ENCODE measurements around the gene PKD1.

PKD1 gene

DNA sequence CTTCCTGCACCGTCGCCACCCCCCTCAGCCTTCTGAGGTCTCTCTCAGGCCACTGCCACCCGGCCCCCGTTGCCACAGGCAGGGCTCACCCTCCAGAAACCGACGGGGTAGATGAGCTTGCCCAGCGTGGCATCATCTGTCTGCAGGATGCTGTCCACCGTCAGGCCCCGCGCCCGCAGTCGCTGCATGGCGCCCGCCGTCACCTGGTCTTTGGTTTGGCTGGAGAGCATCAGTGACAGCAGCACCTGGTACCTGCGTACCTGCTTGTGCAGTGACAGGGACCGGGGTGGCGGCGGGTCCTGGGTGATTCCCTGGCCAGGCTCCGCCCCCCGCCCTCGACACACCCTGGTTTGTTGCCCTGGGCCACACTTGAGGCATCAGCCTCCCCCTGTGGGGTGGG, 91.2 kb downstream of the PKD1 start:
- Mint-ChIP-seq H3K27me3 (peaks cover 4% of the 10 kb centered on the region), H3K4me1 (peaks cover 40% of the 10 kb centered on the region), H3K4me3 (no peak overlapping the region), H3K36me3 (peaks cover 8% of the 10 kb centered on the region), H3K9me3 (no peaks in the 10 kb centered on the region), H3K27ac (no peak overlapping the region)
- no peak for ATAC-seq

DNA sequence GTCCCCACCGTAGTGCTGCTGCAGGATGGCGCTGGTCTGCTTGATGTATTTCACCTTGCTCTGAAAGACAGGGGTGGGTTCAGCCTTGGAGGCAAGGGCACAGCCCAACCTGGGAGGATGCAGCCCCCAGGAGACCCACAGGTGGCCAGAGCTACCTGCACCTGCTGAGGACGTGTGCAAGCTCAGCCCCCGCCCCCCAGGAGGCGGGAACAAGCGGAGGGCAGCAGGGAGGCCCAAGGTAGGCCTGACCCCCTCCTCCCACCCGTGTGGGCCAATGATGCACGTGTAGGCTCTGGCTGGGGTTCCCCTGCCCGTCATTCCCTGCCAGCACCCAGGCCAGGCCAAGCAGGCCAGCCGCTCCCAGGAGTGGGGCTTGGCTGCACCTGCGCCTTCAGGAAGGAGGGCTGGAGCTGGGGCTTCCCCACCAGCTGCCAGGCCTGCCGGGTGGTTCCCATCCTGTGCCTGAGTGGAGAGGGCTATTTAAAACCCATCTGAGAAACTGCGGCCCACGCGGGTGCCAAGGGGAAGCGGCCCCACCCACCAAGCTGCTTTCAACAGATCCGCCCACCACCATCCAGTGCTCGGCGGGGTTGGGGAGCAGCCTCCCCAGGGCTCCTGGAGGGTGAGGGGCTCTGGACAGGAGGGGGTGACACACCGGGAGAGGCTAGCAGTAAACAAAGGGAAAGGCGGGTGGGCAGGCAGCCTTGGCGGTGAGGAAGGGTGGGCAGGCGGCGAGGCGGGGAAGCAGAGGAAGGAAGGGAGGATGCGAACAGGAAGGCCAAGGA, 91.8 kb downstream of the PKD1 start:
- no peak overlapping the region for H3K27ac Mint-ChIP-seq
- ATAC-seq, result no peak
- H3K27me3 Mint-ChIP-seq, result peaks cover 11% of the 10 kb centered on the region
- H3K4me1 Mint-ChIP-seq, result peaks cover 41% of the 10 kb centered on the region
- no peaks in the 10 kb centered on the region for H3K9me3 Mint-ChIP-seq
- peaks cover 8% of the 10 kb centered on the region for H3K36me3 Mint-ChIP-seq
- no peak overlapping the region for H3K4me3 Mint-ChIP-seq

DNA sequence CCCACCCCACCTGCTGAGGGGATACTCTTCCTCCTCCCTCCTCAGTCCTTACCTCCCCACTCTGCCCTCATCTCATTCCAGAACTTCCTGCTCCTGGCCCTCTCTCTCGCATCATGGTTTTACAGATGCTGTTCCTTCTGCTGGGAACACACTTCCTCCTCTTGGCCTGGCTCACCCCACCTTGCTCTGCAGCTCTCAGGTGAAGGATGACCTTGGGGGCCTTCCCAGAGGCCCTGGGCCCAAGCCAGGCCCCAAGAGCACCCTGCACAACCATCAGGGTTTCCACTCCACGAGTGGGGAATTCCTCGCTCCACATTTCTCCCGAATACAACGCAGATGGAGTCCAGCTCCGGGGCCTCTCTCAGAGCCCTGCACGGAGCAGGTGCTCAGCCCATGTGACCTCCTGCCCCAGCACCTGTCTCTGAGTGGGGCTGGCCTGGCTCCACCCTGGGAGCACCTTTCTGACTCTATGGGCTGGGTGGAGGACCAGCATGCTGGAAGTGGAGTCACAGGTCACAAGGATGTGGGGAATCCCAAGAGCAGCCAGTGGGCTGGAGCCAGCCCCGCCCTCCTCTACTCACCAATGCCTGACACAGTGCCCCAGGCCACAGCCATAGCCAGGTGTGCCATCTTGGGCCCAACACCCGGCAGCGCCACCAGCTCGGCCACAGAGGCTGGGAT, 92.6 kb downstream of the PKD1 start:
- no peak for ATAC-seq

DNA sequence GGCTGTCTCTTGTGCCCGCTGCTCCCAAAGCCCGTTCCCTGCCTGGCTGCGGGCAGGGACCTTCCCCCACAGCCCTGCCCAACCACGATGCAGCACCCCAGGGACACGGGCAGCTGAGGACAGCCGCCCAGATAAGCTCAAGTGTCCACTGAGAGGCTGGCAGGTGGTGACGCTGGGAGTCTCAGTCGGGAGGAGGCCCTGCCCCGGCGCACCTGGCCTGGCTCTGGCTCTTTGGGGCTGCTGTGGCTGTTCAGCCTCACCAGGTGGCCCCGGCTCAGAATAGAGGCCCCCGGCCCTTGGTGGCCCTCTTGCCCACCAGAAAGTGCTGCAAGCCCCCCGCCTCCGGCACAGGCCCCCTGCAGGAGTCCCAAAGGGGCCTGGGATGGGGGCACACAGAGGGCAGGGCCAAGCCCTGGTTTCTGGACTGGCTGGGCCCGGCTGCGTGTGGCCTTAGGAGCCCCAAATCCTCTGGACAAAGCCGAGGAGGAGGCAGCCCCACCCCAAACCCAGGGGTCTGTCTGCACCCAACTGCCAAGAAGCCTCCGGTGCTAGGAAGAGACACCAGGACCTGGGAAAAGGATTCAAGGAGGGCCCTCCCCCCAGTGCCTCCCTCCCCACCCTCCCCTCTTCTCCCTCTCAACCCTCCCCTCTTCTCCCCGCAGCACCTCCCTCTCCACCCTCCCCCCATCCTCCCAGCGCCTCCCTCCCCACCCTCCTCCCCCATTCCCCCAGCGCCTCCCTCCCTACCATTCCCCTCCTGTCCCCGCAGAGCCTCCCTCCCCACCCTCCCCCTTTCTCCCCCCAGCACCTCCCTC, 93.3 kb downstream of the PKD1 start:
- H3K4me3 Mint-ChIP-seq, result no peak overlapping the region
- no peaks in the 10 kb centered on the region for H3K9me3 Mint-ChIP-seq
- H3K27me3 Mint-ChIP-seq, result peaks cover 20% of the 10 kb centered on the region
- peaks cover 33% of the 10 kb centered on the region for H3K4me1 Mint-ChIP-seq
- ATAC-seq, result no peak
- H3K36me3 Mint-ChIP-seq, result peaks cover 8% of the 10 kb centered on the region
- no peak overlapping the region for H3K27ac Mint-ChIP-seq

More for the DNA sequence above, 92.6 kb downstream of the PKD1 start:
- Mint-ChIP-seq H3K27me3 (peaks cover 14% of the 10 kb centered on the region), H3K27ac (no peak overlapping the region), H3K4me3 (no peak overlapping the region), H3K9me3 (no peaks in the 10 kb centered on the region), H3K4me1 (peaks cover 34% of the 10 kb centered on the region), H3K36me3 (peaks cover 8% of the 10 kb centered on the region)

DNA sequence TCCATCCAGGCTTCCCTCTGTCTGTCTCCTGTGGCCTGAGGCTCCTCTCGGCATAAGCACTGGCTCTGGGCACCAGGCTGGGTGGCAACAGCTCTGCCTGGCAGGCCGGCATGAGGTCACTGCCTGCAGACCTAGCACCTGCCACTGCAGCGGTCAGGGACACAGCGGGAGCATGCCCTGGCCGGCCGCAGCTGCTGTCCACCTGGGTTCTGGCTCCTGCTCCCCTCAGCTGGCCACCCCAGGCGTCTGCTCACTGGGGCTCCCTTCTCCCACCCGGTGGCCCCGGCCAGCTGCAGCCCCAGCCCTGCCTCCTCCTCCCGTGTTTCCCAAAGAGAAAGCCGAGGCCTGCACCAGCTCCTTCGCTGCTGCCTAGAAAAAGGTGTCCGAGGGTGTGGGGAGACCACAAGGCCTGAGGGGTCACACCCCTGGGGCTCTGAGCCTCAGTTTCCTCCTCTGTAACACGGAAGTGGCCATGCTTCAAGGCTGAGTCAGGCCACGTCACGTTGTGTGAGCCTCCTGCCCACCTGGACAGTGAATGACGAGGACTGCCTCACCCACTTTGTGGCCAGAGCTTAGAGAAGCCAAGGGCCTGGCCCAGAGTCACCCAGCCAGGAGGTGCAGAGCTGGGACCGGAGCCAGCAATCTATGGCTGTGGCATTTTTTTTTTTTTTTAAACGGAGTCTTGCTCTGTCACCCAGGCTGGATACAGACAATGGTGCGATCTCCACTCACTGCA, 94.7 kb downstream of the PKD1 start:
- Mint-ChIP-seq H3K27ac (no peak overlapping the region), H3K4me1 (peaks cover 20% of the 10 kb centered on the region), H3K36me3 (peaks cover 8% of the 10 kb centered on the region), H3K27me3 (peaks cover 30% of the 10 kb centered on the region), H3K9me3 (no peaks in the 10 kb centered on the region), H3K4me3 (no peak overlapping the region)
- ATAC-seq, result no peak

DNA sequence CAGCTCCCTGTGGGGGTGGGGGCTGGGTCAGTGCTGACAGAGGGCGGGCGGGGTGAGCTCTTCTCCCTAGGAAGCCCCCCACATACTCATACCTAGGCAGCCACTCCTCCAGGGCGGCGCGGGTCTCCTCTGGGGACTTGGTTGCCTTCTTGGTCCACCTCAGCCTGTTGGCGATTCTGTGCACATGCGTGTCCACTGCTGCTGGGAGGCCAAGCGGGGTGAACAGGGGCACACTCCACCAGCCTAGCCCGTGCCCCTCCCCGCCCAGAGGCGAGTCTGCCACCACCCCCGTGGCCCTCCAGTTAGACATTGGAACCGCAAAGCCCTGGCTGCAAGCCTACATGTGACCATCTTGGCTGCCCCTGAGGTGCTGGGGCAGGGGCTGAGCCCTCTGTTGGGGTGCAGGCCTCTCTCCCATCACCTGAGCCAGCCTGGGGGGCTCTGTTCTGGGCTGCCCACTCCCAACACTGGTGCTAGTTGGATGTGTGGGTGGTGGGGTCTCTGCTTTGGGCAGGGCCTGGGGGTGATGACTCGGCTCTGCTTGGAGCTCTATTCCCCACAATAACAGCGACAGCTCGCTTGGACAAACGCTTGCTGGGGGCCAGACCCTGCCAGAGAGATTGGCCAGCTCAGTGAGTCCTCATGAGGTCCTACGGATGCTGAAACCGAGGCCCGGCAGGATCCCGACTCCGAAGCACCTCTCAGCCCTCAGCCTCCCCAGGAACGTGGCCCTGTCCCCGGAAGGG, 95.5 kb downstream of the PKD1 start:
- no peak overlapping the region for H3K4me3 Mint-ChIP-seq
- peaks cover 20% of the 10 kb centered on the region for H3K4me1 Mint-ChIP-seq
- H3K27ac Mint-ChIP-seq, result no peak overlapping the region
- H3K27me3 Mint-ChIP-seq, result peaks cover 30% of the 10 kb centered on the region
- H3K36me3 Mint-ChIP-seq, result peaks cover 8% of the 10 kb centered on the region
- ATAC-seq, result no peak
- H3K9me3 Mint-ChIP-seq, result no peaks in the 10 kb centered on the region

DNA sequence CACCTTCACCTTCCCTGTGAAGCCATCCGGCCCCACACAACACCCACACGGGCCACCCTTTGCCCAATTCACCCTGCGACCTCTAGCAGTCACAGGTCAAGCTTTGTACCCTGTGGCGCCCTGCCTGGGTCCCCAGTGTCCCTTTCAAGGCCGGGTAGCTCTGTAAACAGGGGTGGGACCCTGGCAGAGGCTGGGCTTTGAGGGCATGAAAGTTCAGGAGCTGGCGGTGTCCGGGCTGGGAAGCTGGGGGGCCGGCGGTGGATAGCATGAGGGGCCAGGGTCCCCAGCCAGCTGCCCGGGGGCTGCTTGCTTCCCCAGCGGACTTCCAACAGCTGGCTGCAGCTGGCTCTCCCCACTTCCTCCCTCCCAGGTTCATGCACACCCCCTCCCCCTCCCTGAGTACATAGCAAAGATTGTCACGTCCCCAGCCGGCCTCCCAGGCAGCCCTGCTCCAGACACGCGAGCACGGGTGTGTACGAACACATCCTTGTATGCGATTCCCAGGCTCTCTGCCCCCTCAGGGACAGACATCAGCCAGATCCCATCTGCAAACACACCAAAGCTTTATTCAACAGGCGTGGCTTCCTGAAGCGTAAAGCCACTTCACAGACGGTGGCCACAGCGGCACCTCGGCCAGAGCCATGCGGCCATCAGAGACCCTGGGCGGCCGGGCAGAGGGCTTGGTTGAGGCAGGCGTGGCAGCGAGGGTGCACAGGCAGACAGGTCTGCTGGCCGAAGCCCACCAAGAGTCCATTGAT, 96.2 kb downstream of the PKD1 start:
- Mint-ChIP-seq H3K4me1 (peaks cover 20% of the 10 kb centered on the region), H3K9me3 (no peaks in the 10 kb centered on the region), H3K27me3 (peaks cover 36% of the 10 kb centered on the region), H3K36me3 (peaks cover 8% of the 10 kb centered on the region), H3K27ac (no peak overlapping the region), H3K4me3 (no peak overlapping the region)
- ATAC-seq, result no peak

Data from stimulated activated memory B cell treated with anti-CD40 and anti-IgM and Interleukin-4, amounts not matched to agents 10 μg/mL and 1 μg/mL and 100 μg/mL, for 72 hours (primary cell).